ENCODE results near the gene KLHL29.

GRCh38 chr2:23377771-23378170 is 7.2 kb upstream of the KLHL29 start:
- no peak for TF ChIP-seq CTCF (IDR thresholded peaks at IDR 0.05)
- TF ChIP-seq POLR2AphosphoS5 (IDR thresholded peaks at IDR 0.05; ENCODE audit: low read depth, low read length): no peak
- no peak for TF ChIP-seq SIN3A (IDR thresholded peaks at IDR 0.05; ENCODE audit: borderline replicate concordance, insufficient read depth, low read depth, low read length)
- no peak for TF ChIP-seq TCF7L2 (IDR thresholded peaks at IDR 0.05; ENCODE audit: low read depth, low read length)

All from Panc1 (cell line).